Cardiac fibroblast (primary cell): ENCODE data around the gene POLR3H.
A peak's percentile ranks its signal among the peaks of the same experiment; 100 is the strongest.

Experiments used
- DNase-seq, 2 donors: peaks; one replicate each; pipeline versions ENCODE4 v3.0.0 to v3.0.0-alpha.2; 2010; ENCODE audit warnings: low read depth in 2 of 2
- H3K4me3 ChIP-seq, 2 donors: replicated peaks in 1 of 2; 1 replicate in 1 of 2; 2 replicates in 1 of 2; pipeline ENCODE4 v1.5.1; 2011; ENCODE audit warnings: low read depth in 2 of 2, low read length in 2 of 2, mild to moderate bottlenecking in 2 of 2, moderate library complexity in 1 of 2
- CTCF ChIP-seq: IDR thresholded peaks from one replicate; pipeline ENCODE4 v1.5.1; 2011; ENCODE audit warnings: low read depth, mild to moderate bottlenecking, low read length, inconsistent platforms

The POLR3H gene

GRCh38 chr22:41521126-41521525, 23.1 kb downstream of the POLR3H start:
- no peak overlapping the region for H3K4me3 ChIP-seq
- no peak for TF ChIP-seq CTCF
- DNase-seq = no peak

- DNase-seq = no peak
- no peak for TF ChIP-seq CTCF
- no peak overlapping the region for H3K4me3 ChIP-seq
Observed at GRCh38 chr22:41518048-41518347, 26.3 kb downstream of the POLR3H start.

GRCh38 chr22:41517172-41518047, 26.9 kb downstream of the POLR3H start:
- peak; percentile 87 for TF ChIP-seq CTCF
- H3K4me3 ChIP-seq = no peak overlapping the region
- DNase-seq = peak; percentile 61 to 71

GRCh38 chr22:41516462-41516861, 27.8 kb downstream of the POLR3H start:
- TF ChIP-seq CTCF = no peak
- no peak overlapping the region for H3K4me3 ChIP-seq
- no peak for DNase-seq

- no peak overlapping the region for H3K4me3 ChIP-seq
- DNase-seq = no peak
- TF ChIP-seq CTCF = no peak
Observed at GRCh38 chr22:41513391-41513790, 30.9 kb downstream of the POLR3H start.

GRCh38 chr22:41512421-41513194, 31.7 kb downstream of the POLR3H start:
- peak; percentile 48 to 69 for DNase-seq
- no peak for TF ChIP-seq CTCF

More at GRCh38 chr22:41512421-41513194, 31.7 kb downstream of the POLR3H start:
- H3K4me3 ChIP-seq = no peak overlapping the region
